GM18868 (cell line): Measurements from ENCODE around the gene CAPN10.

Experiments used
- ATAC-seq: cut with Tn5 transposase; IDR thresholded peaks from one replicate; pipeline ENCODE4 v1.9.1; 2021; ENCODE audit warnings: mild to moderate bottlenecking, moderate library complexity; ENCODE audit not compliant: unreplicated experiment

Gene CAPN10

DNA sequence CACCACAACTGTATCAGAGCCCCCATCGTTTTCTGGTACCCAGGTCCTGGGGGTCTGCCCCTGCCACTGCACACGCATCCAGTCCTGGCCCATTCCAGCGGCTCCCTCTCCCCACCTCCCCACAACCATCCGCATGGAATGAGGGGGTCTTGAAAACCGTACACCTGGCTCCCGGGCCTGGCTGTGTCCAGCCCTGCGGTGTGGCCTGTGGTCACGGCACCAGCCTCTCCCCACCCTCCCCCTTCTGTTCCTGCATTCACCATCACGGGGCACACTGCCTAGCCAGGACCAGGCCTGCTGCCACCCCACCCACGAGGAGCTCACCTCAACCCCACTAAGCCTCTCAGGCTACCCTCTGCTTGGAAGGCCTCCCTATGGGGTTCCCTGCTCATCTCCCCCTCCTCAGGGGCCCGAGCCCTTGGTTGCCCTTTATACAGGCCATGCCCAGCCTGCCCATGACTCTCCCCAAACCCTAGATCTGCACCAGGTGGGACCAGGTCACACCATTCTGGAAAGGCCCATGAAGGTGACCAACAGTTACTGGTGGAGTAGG, 50.1 kb downstream of the CAPN10 start:
- ATAC-seq: no peak

DNA sequence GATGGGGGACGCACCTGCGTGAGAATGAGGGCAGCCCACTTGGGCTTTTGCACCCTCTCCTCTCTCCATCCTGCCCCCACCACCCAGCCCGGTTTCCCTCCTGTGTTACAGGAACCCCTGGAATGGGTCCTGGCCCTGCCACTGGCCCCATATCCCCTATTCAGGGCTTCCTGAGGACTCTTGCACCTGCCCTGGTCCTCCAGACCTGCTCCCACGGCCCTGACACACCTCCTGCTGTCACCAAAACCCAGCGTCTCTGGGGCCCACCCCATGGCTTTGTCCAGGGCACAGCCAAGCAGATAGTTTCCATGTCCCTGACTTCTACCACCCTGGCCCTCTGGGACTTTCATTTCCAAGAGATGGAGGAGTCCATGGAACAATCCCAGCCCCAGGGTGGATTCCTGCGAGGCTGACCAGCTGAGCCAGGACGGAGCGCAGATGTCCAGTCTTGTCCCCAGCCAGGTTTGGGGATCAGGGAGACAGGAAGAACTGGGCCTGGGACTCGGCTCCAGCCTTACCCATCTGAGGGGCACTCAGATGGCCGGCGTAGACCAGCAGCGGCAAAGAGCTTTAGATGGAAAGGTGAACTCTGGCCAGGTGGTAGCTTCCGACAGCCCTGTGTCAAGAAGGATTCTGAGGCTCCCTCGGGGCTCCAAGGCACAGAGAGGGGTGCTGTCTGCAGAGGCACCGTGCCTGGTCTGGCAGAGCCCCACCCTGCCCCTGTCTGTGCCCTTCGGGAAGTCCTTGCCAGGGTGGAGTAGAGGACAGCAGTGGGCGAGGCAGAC, 50.8 kb downstream of the CAPN10 start:
- ATAC-seq: no peak

GRCh38 chr2:240637901-240638345, 51.4 kb downstream of the CAPN10 start:
- ATAC-seq: no peak

- ATAC-seq: no peak
These were observed 52.1 kb downstream of the CAPN10 start for GRCh38 chr2:240638512-240639160.

- no peak for ATAC-seq
These were observed 53.0 kb downstream of the CAPN10 start for GRCh38 chr2:240639566-240639965.

- ATAC-seq: no peak
These were observed 54.4 kb downstream of the CAPN10 start for GRCh38 chr2:240640939-240641338.

DNA sequence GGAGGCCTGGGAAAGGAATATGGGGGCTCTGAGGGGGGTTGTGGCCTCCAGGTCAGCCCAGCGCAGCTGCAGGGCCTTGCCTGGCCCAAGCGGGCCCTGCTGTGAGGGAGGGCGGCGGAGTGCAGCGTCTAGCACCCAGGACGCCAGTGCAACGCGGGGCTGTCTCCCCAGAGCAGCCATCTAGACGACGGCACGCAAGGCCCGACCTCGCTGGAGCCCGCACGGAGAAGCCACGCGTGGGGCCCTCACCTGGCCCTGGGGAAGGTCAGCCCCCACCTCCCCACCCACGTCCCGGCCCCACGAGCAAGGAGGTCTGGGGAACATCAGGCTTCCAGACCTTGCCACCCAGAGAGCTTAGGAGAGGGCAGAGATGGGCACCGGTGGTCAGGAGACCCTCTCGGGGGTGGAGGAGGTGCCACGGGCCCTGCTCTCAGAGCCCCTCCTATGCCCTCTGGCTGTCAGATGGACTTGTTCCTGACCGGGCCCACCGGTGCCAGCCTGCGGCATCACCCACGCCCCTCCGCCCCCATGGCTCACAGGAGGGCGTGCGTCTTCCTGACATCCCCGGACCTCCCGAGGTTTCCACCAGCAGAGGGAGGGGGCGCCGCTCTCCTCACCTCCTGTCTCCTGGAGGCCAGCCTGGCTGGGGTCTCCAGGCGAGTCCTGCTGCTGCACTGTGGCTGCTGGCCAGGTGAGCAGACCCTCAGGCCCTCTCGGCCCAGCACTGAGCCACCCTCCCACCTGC, 55.7 kb downstream of the CAPN10 start:
- no peak for ATAC-seq

GRCh38 chr2:240642806-240643092, 56.2 kb downstream of the CAPN10 start:
- no peak for ATAC-seq

DNA sequence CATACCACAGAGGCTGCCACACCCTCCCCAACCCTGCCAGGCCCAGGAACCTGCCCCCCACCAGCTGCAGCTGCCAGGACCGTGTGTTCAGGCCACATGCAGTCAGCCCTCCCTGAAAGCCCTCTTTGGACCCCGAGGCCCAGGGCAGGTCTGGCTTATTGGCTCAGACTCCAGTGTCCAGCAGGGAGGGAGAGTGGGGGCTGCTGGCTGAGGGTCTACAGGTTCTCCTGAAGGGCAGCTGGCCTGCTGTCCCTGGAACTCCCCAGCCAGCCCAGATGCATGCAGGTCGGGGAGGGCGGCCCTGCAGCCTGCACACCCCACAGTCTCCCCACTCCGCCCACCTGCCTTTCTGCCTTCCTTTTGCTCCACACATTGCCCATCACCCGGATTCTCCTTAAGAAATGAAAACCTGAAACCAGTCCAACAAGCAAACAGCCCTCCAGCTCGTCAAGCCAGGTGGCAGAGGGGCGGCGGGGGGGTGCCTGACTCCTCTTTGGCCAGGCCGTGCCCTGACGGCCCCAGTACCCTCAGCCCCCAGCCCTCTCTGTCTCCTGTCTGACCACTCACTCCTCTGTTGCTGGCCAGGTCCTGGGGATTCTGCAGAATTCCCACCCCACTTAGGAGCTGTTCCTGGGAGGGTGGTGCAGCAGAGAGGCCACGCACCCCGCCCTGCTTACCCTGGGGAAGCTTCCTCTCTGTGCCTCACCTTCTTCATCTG, 56.7 kb downstream of the CAPN10 start:
- no peak for ATAC-seq

DNA sequence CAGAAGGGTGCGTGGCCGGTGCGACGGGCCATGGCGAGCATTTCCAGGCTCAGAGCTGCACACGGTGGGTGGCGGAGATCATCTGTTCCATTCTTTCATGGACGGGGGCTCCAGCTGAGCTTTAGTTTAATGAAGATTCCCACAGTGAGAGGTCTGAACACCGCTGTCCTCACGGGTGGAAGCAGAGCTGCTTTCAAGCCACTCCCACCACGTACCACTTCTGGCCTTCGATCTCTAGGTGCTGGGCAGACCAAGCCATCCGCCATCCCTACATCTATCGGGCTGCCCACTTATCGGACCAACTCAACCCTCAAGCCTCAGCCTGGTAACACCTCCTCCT, 57.2 kb downstream of the CAPN10 start:
- no peak for ATAC-seq

GRCh38 chr2:240644171-240644651, 57.7 kb downstream of the CAPN10 start:
- no peak for ATAC-seq

- no peak for ATAC-seq
These were observed 58.3 kb downstream of the CAPN10 start for GRCh38 chr2:240644859-240645301.

DNA sequence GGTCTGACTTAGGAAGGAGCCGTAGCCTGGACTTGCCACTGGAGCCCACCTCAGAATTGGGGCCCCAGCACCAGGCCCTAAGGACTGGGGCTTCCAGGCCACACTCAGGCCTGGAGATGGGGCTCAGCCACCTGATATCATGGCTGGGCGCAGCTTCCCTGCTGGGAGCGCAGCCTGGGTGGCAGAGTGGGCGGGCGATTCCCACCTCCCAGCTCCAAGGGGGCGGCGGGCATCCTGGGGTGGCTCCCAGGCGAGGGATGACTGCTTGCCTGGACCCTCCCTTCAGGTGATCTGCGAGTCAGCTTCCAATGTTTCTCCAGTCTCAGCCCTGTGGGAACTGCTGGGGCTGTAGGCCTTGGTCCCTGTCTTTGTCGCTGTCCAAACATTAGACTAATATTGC, 58.8 kb downstream of the CAPN10 start:
- ATAC-seq: no peak

DNA sequence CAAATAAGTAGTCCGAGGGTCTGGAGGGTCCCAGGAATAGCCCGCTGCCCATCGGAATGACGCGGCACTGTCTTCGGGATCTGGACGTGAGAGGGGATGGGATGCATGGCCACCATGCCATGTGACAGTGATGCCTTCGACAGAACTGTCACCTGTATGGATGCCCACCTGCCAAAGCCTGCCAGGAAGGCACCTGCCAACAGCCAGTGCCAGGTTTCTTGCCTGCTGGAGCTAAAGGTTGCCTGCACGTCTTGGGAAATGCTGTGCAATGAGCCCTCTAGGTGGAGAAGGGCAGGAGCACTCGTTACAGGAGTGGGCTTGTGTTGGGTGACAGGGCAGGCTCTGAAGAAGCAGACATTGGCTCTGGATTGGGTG, 59.3 kb downstream of the CAPN10 start:
- no peak for ATAC-seq

GRCh38 chr2:240646176-240646899, 59.8 kb downstream of the CAPN10 start:
- no peak for ATAC-seq

DNA sequence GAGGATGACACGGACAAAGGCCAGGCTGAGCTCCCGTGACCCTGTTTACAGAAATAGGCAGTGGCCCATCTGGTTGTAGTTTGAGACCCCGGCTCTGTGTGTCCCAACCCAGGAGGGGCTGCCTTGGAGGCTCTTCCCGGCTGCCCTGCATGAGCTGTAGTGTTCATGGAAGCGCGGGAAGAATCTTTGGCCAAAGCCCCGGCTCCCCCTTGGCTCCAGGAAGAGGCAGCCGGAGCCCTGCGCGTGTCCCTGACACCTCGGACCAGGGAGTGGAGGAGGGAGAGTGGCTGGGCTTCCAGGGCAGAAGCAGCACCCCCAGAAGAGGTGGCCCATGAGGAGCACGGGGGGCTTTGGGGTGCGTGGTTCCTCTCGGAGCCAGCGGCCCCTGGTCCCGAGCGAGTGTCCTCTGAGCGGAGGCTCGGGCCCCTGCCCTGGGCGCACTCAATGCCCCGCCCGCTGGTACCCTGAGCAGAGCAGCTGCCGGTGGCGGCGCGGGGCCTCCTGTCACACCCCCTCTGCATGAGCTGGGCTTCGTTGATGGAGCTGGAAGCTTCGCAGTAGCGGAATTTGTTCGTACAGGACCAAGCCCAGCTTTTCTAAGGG, 60.5 kb downstream of the CAPN10 start:
- ATAC-seq: no peak

- ATAC-seq: no peak
These were observed 61.1 kb downstream of the CAPN10 start for GRCh38 chr2:240647503-240648154.

DNA sequence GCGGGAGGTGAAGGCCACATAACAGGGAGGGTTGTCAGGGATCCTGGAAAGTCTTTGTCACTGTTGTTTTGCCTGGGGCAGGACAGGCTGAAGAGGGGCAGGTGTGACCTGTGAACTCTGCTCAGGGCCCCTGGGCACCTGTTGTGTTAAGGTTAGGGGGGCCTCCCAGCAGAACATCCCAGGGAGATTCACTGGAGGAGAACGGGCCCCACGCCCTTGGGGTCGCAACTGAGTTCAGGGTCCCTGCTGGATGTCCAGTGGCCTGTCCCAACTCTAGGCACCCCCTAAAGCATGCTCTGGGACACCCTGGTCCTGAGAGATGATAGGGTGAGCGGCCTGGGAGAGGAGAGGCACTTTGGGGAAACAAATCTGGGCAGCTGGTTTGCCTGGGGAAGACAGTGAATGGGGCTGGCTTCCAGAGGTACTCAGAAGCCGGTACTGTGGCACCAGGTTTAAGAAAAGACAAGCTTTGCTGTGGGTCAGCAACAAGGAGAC, 61.7 kb downstream of the CAPN10 start:
- no peak for ATAC-seq
